A549 (cell line): ENCODE data around the gene GM2A.

ENCODE experiments used
- CTCF ChIP-seq: fragments of >200 bp; sonication (Bioruptor Twin); formaldehyde crosslinking; IDR thresholded peaks from 3 replicates; pipeline ENCODE4 v1.5.1; 2016
- HMGXB4 ChIP-seq: fragments of 250-450 bp; sonication (Bioruptor Pico); IDR thresholded peaks from 2 replicates; pipeline ENCODE4 v1.5.0; 2021; ENCODE audit warnings: mild to moderate bottlenecking, moderate library complexity, borderline replicate concordance
- JUN ChIP-seq, 2 experiments: fragments of >200 bp; sonication (Bioruptor Twin); formaldehyde crosslinking; IDR thresholded peaks; 2 replicates in 1 of 2; 3 replicates in 1 of 2; pipeline ENCODE4 v1.6.1; 2016 to 2017
- PBX3 ChIP-seq: IDR thresholded peaks from 2 replicates; pipeline ENCODE4 v1.6.1; 2012
- POLR2A ChIP-seq: IDR thresholded peaks from 2 replicates; pipeline ENCODE4 v1.6.1; 2012; ENCODE audit warnings: mild to moderate bottlenecking, low read length

- TF ChIP-seq CTCF (no peak), JUN (IDR thresholded peaks at IDR 0.05) (no peak), HMGXB4 (no peak), POLR2A (no peak), PBX3 (no peak)
These were observed 40.6 kb downstream of the GM2A start for GRCh38 chr5:151293624-151294023.
